ENCODE measurements around the gene RASSF1.
"Not testable (repeated sequence)": the region's sequence is repeated elsewhere in the genome, so short reads cannot be mapped to it uniquely, and the experiment has no call there.

RASSF1 gene

GRCh38 chr3:50288387-50289007 lies 52.1 kb downstream of the RASSF1 start:
- no peak for TF ChIP-seq CTCF (IDR thresholded peaks at IDR 0.05; ENCODE audit: low read depth, low read length)
- H3K27ac ChIP-seq = no peak overlapping the region
- peaks cover 36% of the 10 kb centered on the region for H3K36me3 ChIP-seq

GRCh38 chr3:50287262-50287661 lies 53.4 kb downstream of the RASSF1 start:
- DNase-seq = no peak
- Histone ChIP-seq H3K36me3 (peaks cover 36% of the 10 kb centered on the region), H3K27ac (no peak overlapping the region), H3K27me3 (ENCODE audit: insufficient read depth, low read depth, severe bottlenecking) (no peaks in the 10 kb centered on the region), H3K4me3 (ENCODE audit: low read depth, low read length) (no peak overlapping the region), H3K9me3 (ENCODE audit: severe bottlenecking) (no peaks in the 10 kb centered on the region)
- no peak for TF ChIP-seq CTCF (IDR thresholded peaks at IDR 0.05; ENCODE audit: low read depth, low read length)

More at GRCh38 chr3:50288387-50289007, 52.1 kb downstream of the RASSF1 start:
- DNase-seq = no peak
- no peaks in the 10 kb centered on the region for H3K27me3 ChIP-seq (ENCODE audit: insufficient read depth, low read depth, severe bottlenecking)
- no peaks in the 10 kb centered on the region for H3K9me3 ChIP-seq (ENCODE audit: severe bottlenecking)
- no peak overlapping the region for H3K4me3 ChIP-seq (ENCODE audit: low read depth, low read length)

- Histone ChIP-seq H3K4me3 (ENCODE audit: low read depth, low read length) (no peak overlapping the region), H3K27me3 (ENCODE audit: insufficient read depth, low read depth, severe bottlenecking) (no peaks in the 10 kb centered on the region), H3K9me3 (ENCODE audit: severe bottlenecking) (no peaks in the 10 kb centered on the region), H3K36me3 (peaks cover 33% of the 10 kb centered on the region), H3K27ac (no peak overlapping the region)
- no peak for TF ChIP-seq CTCF (IDR thresholded peaks at IDR 0.05; ENCODE audit: low read depth, low read length)
- no peak for DNase-seq
Measured at GRCh38 chr3:50286322-50287227, 54.1 kb downstream of the RASSF1 start.

- not testable (repeated sequence) for DNase-seq; H3K27ac ChIP-seq; H3K9me3 ChIP-seq (ENCODE audit: severe bottlenecking); H3K27me3 ChIP-seq (ENCODE audit: insufficient read depth, low read depth, severe bottlenecking); H3K4me3 ChIP-seq (ENCODE audit: low read depth, low read length)
- H3K36me3 ChIP-seq = peaks cover 17% of the 10 kb centered on the region
Measured at GRCh38 chr3:50284121-50284520, 56.5 kb downstream of the RASSF1 start.

Data from WERI-Rb-1 (cell line).